Measurements from ENCODE around the gene FARP2.

DNA sequence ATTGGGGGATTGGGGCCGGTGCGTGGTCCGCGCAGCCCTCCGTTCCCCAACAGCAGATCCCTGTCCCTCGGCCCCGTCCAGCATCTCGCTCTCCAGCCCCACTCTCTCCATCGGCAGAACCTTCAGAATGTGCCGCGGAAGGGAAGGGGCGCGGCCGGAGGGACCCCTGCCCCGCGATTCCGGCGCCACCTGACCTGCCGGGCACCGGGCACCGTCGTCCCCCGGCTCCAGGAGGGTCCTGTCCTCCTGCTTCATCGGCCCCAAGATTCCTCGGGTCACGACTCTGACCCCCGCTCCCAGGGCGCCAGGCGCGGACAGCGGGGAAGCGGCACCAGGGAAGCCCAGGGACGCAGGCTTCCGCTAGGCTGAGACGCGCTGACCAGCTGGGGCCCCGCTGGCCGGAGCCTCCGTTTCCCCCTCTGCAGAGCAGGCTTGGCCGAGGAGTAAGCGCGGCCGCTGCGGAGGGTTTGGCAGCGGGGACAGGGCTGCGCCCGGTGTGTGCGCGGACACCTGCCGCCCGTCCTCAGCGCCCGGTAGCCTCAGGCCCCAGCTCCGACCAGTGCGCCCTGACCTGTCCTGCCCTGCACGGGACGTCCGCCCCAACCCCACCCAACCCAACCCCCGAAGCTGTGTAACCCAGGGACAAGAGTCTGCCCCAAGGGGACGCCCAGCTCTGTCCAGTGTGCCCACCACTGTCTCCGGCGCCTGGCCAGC, 185.6 kb downstream of the FARP2 start:
- no peak for TF ChIP-seq EZH2phosphoT487 (IDR thresholded peaks at IDR 0.05; ENCODE audit: borderline replicate concordance, low read length)
- TF ChIP-seq, protein P1, sequence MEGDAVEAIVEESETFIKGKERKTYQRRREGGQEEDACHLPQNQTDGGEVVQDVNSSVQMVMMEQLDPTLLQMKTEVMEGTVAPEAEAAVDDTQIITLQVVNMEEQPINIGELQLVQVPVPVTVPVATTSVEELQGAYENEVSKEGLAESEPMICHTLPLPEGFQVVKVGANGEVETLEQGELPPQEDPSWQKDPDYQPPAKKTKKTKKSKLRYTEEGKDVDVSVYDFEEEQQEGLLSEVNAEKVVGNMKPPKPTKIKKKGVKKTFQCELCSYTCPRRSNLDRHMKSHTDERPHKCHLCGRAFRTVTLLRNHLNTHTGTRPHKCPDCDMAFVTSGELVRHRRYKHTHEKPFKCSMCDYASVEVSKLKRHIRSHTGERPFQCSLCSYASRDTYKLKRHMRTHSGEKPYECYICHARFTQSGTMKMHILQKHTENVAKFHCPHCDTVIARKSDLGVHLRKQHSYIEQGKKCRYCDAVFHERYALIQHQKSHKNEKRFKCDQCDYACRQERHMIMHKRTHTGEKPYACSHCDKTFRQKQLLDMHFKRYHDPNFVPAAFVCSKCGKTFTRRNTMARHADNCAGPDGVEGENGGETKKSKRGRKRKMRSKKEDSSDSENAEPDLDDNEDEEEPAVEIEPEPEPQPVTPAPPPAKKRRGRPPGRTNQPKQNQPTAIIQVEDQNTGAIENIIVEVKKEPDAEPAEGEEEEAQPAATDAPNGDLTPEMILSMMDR (conservative IDR thresholded peaks at IDR 0.05; ENCODE audit: low read depth, low read length): no peak

All from PC-3 (cell line).